HUES48 (cell line): ENCODE measurements around the gene SPO11.

Source experiments
- H3K27ac ChIP-seq: one replicate; pipeline ENCODE4 v1.7.0; 2013; ENCODE audit warnings: low read depth, low read length, inconsistent platforms
- H3K27me3 ChIP-seq: 2 replicates; pipeline ENCODE4 v1.6.1; 2013; ENCODE audit warnings: mild to moderate bottlenecking, low read length; ENCODE audit not compliant: control insufficient read depth, insufficient read depth
- H3K36me3 ChIP-seq: 2 replicates; pipeline ENCODE4 v1.6.1; 2013; ENCODE audit warnings: low read length; ENCODE audit not compliant: control insufficient read depth, insufficient read depth
- H3K4me1 ChIP-seq: 2 replicates; pipeline ENCODE4 v1.6.1; 2013; ENCODE audit warnings: mild to moderate bottlenecking, low read length; ENCODE audit not compliant: control insufficient read depth, insufficient read depth
- H3K4me3 ChIP-seq: 2 replicates; pipeline ENCODE4 v1.5.1; 2013; ENCODE audit warnings: mild to moderate bottlenecking, low read depth, low read length
- H3K9ac ChIP-seq: 2 replicates; pipeline ENCODE4 v1.6.1; 2013; ENCODE audit warnings: mild to moderate bottlenecking, low read depth, low read length, moderate library complexity
- H3K9me3 ChIP-seq: 2 replicates; pipeline ENCODE4 v1.6.1; 2013; ENCODE audit warnings: low read length; ENCODE audit not compliant: control insufficient read depth, insufficient read depth

SPO11 gene

GRCh38 chr20:57310821-57311514 is 18.6 kb upstream of the SPO11 start:
- no peak overlapping the region for H3K9ac ChIP-seq
- H3K36me3 ChIP-seq, result no peaks in the 10 kb centered on the region
- no peaks in the 10 kb centered on the region for H3K4me1 ChIP-seq
- no peaks in the 10 kb centered on the region for H3K9me3 ChIP-seq
- no peak overlapping the region for H3K27ac ChIP-seq
- H3K27me3 ChIP-seq, result no peaks in the 10 kb centered on the region; the same call in 1 of the 2 replicates
- H3K4me3 ChIP-seq, result no peak overlapping the region

GRCh38 chr20:57312138-57312537 is 17.5 kb upstream of the SPO11 start:
- Histone ChIP-seq H3K4me1 (no peaks in the 10 kb centered on the region), H3K9me3 (no peaks in the 10 kb centered on the region), H3K9ac (no peak overlapping the region), H3K4me3 (no peak overlapping the region), H3K27ac (no peak overlapping the region), H3K36me3 (no peaks in the 10 kb centered on the region), H3K27me3 (no peaks in the 10 kb centered on the region; the same call in 1 of the 2 replicates)

GRCh38 chr20:57313230-57313629 is 16.4 kb upstream of the SPO11 start:
- no peak overlapping the region for H3K27ac ChIP-seq
- no peaks in the 10 kb centered on the region for H3K36me3 ChIP-seq
- H3K4me3 ChIP-seq, result no peak overlapping the region
- H3K27me3 ChIP-seq, result no peaks in the 10 kb centered on the region; the same call in 1 of the 2 replicates
- H3K4me1 ChIP-seq, result no peaks in the 10 kb centered on the region
- H3K9ac ChIP-seq, result no peak overlapping the region
- no peaks in the 10 kb centered on the region for H3K9me3 ChIP-seq

- no peaks in the 10 kb centered on the region for H3K36me3 ChIP-seq
- H3K9ac ChIP-seq, result no peak overlapping the region
- H3K27me3 ChIP-seq, result no peaks in the 10 kb centered on the region
- H3K4me1 ChIP-seq, result no peaks in the 10 kb centered on the region
- H3K27ac ChIP-seq, result no peak overlapping the region
- H3K4me3 ChIP-seq, result no peak overlapping the region
- no peaks in the 10 kb centered on the region for H3K9me3 ChIP-seq
These were observed 15.7 kb upstream of the SPO11 start for GRCh38 chr20:57313951-57314350.

GRCh38 chr20:57315083-57315975 is 14.3 kb upstream of the SPO11 start:
- Histone ChIP-seq H3K4me1 (no peaks in the 10 kb centered on the region), H3K27ac (no peak overlapping the region), H3K9ac (no peak overlapping the region), H3K4me3 (no peak overlapping the region), H3K9me3 (no peaks in the 10 kb centered on the region), H3K36me3 (no peaks in the 10 kb centered on the region), H3K27me3 (no peaks in the 10 kb centered on the region)

GRCh38 chr20:57315976-57316480 is 13.6 kb upstream of the SPO11 start:
- Histone ChIP-seq H3K27ac (no peak overlapping the region), H3K36me3 (no peaks in the 10 kb centered on the region), H3K4me1 (no peaks in the 10 kb centered on the region), H3K9ac (no peak overlapping the region), H3K9me3 (no peaks in the 10 kb centered on the region), H3K27me3 (no peaks in the 10 kb centered on the region), H3K4me3 (no peak overlapping the region)

GRCh38 chr20:57316795-57317201 is 12.8 kb upstream of the SPO11 start:
- Histone ChIP-seq H3K4me1 (no peaks in the 10 kb centered on the region), H3K9ac (no peak overlapping the region), H3K27ac (no peak overlapping the region), H3K36me3 (no peaks in the 10 kb centered on the region), H3K9me3 (no peaks in the 10 kb centered on the region), H3K4me3 (no peak overlapping the region), H3K27me3 (no peaks in the 10 kb centered on the region)

- Histone ChIP-seq H3K4me3 (no peak overlapping the region), H3K27me3 (no peaks in the 10 kb centered on the region), H3K36me3 (no peaks in the 10 kb centered on the region), H3K4me1 (no peaks in the 10 kb centered on the region), H3K9ac (no peak overlapping the region), H3K27ac (no peak overlapping the region), H3K9me3 (no peaks in the 10 kb centered on the region)
These were observed 12.3 kb upstream of the SPO11 start for GRCh38 chr20:57317316-57317788.

- H3K36me3 ChIP-seq, result no peaks in the 10 kb centered on the region
- H3K9me3 ChIP-seq, result no peaks in the 10 kb centered on the region
- no peak overlapping the region for H3K4me3 ChIP-seq
- H3K27ac ChIP-seq, result no peak overlapping the region
- no peak overlapping the region for H3K9ac ChIP-seq
- no peaks in the 10 kb centered on the region for H3K27me3 ChIP-seq
- peaks cover 5% of the 10 kb centered on the region for H3K4me1 ChIP-seq
These were observed 11.7 kb upstream of the SPO11 start for GRCh38 chr20:57317789-57318371.

GRCh38 chr20:57319584-57319983 is 10.0 kb upstream of the SPO11 start:
- H3K9me3 ChIP-seq, result no peaks in the 10 kb centered on the region
- no peak overlapping the region for H3K9ac ChIP-seq
- peaks cover 14% of the 10 kb centered on the region for H3K4me1 ChIP-seq
- H3K27me3 ChIP-seq, result no peaks in the 10 kb centered on the region
- no peaks in the 10 kb centered on the region for H3K36me3 ChIP-seq
- H3K4me3 ChIP-seq, result no peak overlapping the region
- H3K27ac ChIP-seq, result no peak overlapping the region
